HUES64 (cell line): ENCODE data around the gene PCDH1.
A peak's percentile ranks its signal among the peaks of the same experiment; 100 is the strongest.

Experiments
- H3K27ac ChIP-seq: 2 replicates; pipeline ENCODE4 v1.7.0; 2013; ENCODE audit warnings: low read depth, low read length, inconsistent platforms
- H3K27me3 ChIP-seq: 2 replicates; pipeline ENCODE4 v1.6.1; 2013; ENCODE audit warnings: mild to moderate bottlenecking, low read length; ENCODE audit not compliant: insufficient read depth
- H3K36me3 ChIP-seq: 2 replicates; pipeline ENCODE4 v1.6.1; 2013; ENCODE audit warnings: mild to moderate bottlenecking, low read length; ENCODE audit not compliant: insufficient read depth
- H3K4me1 ChIP-seq: 2 replicates; pipeline ENCODE4 v1.6.1; 2013; ENCODE audit warnings: mild to moderate bottlenecking, low read length, moderate library complexity; ENCODE audit not compliant: insufficient read depth
- H3K4me3 ChIP-seq: 2 replicates; pipeline ENCODE4 v1.5.1; 2013; ENCODE audit warnings: mild to moderate bottlenecking, low read length, moderate library complexity
- H3K9ac ChIP-seq: 2 replicates; pipeline ENCODE4 v1.6.1; 2013; ENCODE audit warnings: mild to moderate bottlenecking, low read depth, low read length
- H3K9me3 ChIP-seq: 2 replicates; pipeline ENCODE4 v1.6.1; 2013; ENCODE audit warnings: low read depth, low read length; ENCODE audit not compliant: insufficient read depth
- WGBS: fragments of 150-250, 120-280 bp; methylation state at CpG from one replicate; pipeline ENCODE4 v1.1.7; 2013; ENCODE audit warnings: missing lambda C conversion rate; 5-methylcytosine and 5-hydroxymethylcytosine counted together

PCDH1 gene

GRCh38 chr5:141862936-141863543 lies 15.2 kb downstream of the PCDH1 start:
- no peaks in the 10 kb centered on the region for H3K27me3 ChIP-seq
- H3K4me3 ChIP-seq: no peak overlapping the region
- WGBS: 94% methylated on average over 16 of the region's 16 CpGs
- no peak overlapping the region for H3K27ac ChIP-seq
- H3K4me1 ChIP-seq: peaks cover 10% of the 10 kb centered on the region
- H3K9me3 ChIP-seq: no peaks in the 10 kb centered on the region
- no peak overlapping the region for H3K9ac ChIP-seq
- H3K36me3 ChIP-seq: peaks cover 68% of the 10 kb centered on the region

DNA sequence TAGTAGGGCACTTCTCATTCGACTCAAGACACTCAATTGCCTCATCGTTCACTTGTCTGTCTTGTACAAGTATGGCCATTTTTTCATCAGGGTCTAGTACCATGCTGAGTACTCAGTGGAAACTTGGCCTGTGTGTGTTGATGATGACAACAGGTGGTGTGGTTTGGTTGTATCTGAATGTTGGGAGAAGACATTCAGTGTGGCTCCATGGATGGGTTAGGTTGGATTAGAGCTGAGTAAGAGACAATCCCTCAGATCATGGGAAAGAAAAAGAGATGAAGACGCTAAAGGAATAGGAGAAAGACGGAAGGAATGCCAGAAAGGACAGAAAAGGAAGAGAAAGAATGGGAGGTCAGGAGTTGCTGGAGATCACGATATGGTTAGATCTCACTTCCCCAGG lies 17.0 kb downstream of the PCDH1 start:
- Histone ChIP-seq H3K36me3 (peaks cover 62% of the 10 kb centered on the region), H3K4me1 (peaks cover 16% of the 10 kb centered on the region), H3K9ac (no peak overlapping the region), H3K4me3 (no peak overlapping the region), H3K27me3 (no peaks in the 10 kb centered on the region), H3K9me3 (no peaks in the 10 kb centered on the region), H3K27ac (no peak overlapping the region)
- 94% methylated on average over 4 of the region's 5 CpGs for WGBS

GRCh38 chr5:141858079-141858765 lies 20.0 kb downstream of the PCDH1 start:
- H3K4me3 ChIP-seq: no peak overlapping the region
- H3K27ac ChIP-seq: peak overlapping the region; percentile 70
- H3K9me3 ChIP-seq: no peaks in the 10 kb centered on the region
- peaks cover 54% of the 10 kb centered on the region for H3K36me3 ChIP-seq
- 38% methylated on average over 4 of the region's 5 CpGs for WGBS
- no peaks in the 10 kb centered on the region for H3K27me3 ChIP-seq
- H3K4me1 ChIP-seq: peaks cover 23% of the 10 kb centered on the region
- no peak overlapping the region; the same call in 1 of the 2 replicates for H3K9ac ChIP-seq

- Histone ChIP-seq H3K27ac (no peak overlapping the region), H3K4me3 (no peak overlapping the region), H3K27me3 (no peaks in the 10 kb centered on the region), H3K36me3 (peaks cover 46% of the 10 kb centered on the region), H3K9me3 (no peaks in the 10 kb centered on the region), H3K9ac (no peak overlapping the region), H3K4me1 (peaks cover 23% of the 10 kb centered on the region)
- WGBS: 96% methylated on average over 12 of the region's 12 CpGs
Measured at GRCh38 chr5:141857226-141857625, 21.0 kb downstream of the PCDH1 start.

DNA sequence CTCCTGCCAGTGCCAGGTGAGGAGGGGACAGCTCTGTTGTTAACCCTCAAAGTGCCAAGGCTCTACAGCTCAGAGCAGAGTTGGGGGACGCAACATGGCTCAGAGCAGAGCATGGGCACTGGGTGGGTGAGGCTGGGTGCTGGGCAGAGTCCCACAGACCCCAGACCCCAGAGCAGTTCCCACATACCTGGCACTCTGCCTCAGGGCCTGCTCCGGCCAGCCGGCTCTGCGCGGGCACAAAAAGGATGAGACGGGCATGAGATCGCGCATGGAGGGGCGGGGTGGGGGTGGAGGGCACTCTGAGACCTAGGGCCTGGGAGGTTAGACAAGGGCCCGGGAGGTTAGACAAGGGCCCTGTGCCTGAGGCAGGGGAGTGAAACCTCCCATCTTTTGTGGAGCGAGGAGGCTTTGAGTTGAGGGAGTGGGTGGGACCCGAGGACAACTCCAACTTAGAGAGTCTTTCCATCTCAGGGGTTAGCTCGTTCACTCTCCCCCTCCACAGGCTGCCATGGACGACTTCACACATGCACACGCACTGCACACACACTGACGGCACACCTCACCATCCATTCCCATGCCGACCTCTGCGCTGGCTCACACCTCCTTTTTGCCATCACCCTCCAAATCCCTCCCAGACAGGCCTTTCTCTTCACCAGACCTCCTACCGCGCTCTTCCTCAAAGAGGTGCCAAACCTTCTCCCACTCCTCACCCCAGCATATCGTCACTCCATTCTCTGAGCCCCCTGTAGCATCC lies 22.0 kb downstream of the PCDH1 start:
- Histone ChIP-seq H3K9ac (no peak overlapping the region), H3K27ac (0 out of 2 replicates have a peak overlapping the region, but pooled peaks have one; percentile 13)
- WGBS: 91% methylated on average over 21 of the region's 21 CpGs

GRCh38 chr5:141855265-141856036 lies 22.8 kb downstream of the PCDH1 start:
- 81% methylated on average over 8 of the region's 8 CpGs for WGBS

More for the DNA sequence above, 22.0 kb downstream of the PCDH1 start:
- H3K9me3 ChIP-seq: no peaks in the 10 kb centered on the region
- peaks cover 26% of the 10 kb centered on the region for H3K4me1 ChIP-seq
- no peaks in the 10 kb centered on the region for H3K27me3 ChIP-seq
- peaks cover 36% of the 10 kb centered on the region; the same call in 1 of the 2 replicates for H3K36me3 ChIP-seq
- no peak overlapping the region for H3K4me3 ChIP-seq

DNA sequence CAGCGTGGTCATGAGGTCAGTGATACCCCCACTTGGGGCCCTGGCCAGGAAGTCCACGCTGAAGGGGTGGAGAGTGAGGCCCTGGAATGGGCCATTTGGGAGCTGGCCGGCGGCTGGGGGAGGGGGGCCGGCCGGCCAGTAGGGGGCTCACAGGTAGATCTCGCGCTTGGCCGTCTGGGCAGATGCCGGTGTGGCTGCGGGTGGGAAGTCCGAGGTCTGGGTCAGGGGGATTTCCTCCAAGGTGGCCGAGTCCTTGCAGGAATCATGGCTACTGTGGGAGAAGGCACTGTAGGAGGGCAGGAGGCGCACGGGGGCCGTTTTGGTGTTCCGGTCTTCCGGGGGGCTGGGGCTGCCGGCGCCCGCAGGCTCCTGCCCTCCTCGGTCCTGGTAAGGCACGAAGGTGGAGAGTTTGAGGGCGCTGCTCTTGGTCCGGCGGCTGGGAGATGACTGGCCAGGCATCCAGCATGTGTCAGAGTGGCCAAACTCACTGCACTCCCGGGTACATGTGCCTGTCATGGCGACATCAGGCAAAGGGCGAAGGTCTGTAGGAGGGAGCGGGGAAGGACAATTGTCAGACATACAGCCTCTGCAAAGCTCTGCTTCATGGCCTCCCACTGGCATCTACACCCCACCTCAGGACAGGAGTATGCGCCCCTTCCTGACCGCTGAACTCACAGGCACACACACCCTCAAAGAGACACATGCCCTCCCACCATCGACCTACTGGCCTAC lies 24.1 kb downstream of the PCDH1 start:
- Histone ChIP-seq H3K4me1 (peaks cover 31% of the 10 kb centered on the region), H3K36me3 (peaks cover 35% of the 10 kb centered on the region; the same call in 1 of the 2 replicates), H3K4me3 (no peak overlapping the region), H3K27me3 (no peaks in the 10 kb centered on the region), H3K9ac (no peak overlapping the region), H3K9me3 (no peaks in the 10 kb centered on the region), H3K27ac (0 out of 2 replicates have a peak overlapping the region, but pooled peaks have one; percentile 35)
- 77% methylated on average over 33 of the region's 33 CpGs for WGBS

More at GRCh38 chr5:141855265-141856036, 22.8 kb downstream of the PCDH1 start:
- Histone ChIP-seq H3K4me3 (no peak overlapping the region), H3K27me3 (no peaks in the 10 kb centered on the region), H3K27ac (no peak overlapping the region), H3K4me1 (peaks cover 32% of the 10 kb centered on the region), H3K9ac (no peak overlapping the region), H3K36me3 (peaks cover 35% of the 10 kb centered on the region; the same call in 1 of the 2 replicates), H3K9me3 (no peaks in the 10 kb centered on the region)

- WGBS: 100% methylated on average over 1 of the region's 3 CpGs
- H3K9me3 ChIP-seq: no peaks in the 10 kb centered on the region
Measured at GRCh38 chr5:141852448-141852847, 25.8 kb downstream of the PCDH1 start.

GRCh38 chr5:141851195-141851874 lies 26.9 kb downstream of the PCDH1 start:
- H3K4me1 ChIP-seq: peaks cover 31% of the 10 kb centered on the region
- H3K4me3 ChIP-seq: peak overlapping the region; percentile 32; the same call in 1 of the 2 replicates
- peaks cover 24% of the 10 kb centered on the region; the same call in 1 of the 2 replicates for H3K36me3 ChIP-seq
- H3K27me3 ChIP-seq: no peaks in the 10 kb centered on the region
- WGBS: 73% methylated on average over 8 of the region's 10 CpGs
- H3K9ac ChIP-seq: peak overlapping the region; percentile 61; the same call in 1 of the 2 replicates
- no peaks in the 10 kb centered on the region for H3K9me3 ChIP-seq
- peak overlapping the region; percentile 91 for H3K27ac ChIP-seq

More at GRCh38 chr5:141852448-141852847, 25.8 kb downstream of the PCDH1 start:
- peaks cover 26% of the 10 kb centered on the region for H3K4me1 ChIP-seq
- H3K4me3 ChIP-seq: no peak overlapping the region
- H3K36me3 ChIP-seq: peaks cover 35% of the 10 kb centered on the region; the same call in 1 of the 2 replicates
- no peak overlapping the region for H3K9ac ChIP-seq
- no peak overlapping the region for H3K27ac ChIP-seq
- no peaks in the 10 kb centered on the region for H3K27me3 ChIP-seq
